ENCODE data around the gene SEL1L3.

Gene SEL1L3

GRCh38 chr4:25815586-25815985 is 47.2 kb downstream of the SEL1L3 start:
- no peak for DNase-seq

- DNase-seq = no peak
Measured at GRCh38 chr4:25814301-25815136, 48.3 kb downstream of the SEL1L3 start.

GRCh38 chr4:25813448-25814106 is 49.2 kb downstream of the SEL1L3 start:
- no peak for DNase-seq

GRCh38 chr4:25811841-25812240 is 50.9 kb downstream of the SEL1L3 start:
- no peak for DNase-seq

GRCh38 chr4:25811374-25811690 is 51.5 kb downstream of the SEL1L3 start:
- no peak for DNase-seq

GRCh38 chr4:25810461-25811373 is 52.1 kb downstream of the SEL1L3 start:
- no peak for DNase-seq

- DNase-seq = no peak
Measured at GRCh38 chr4:25809996-25810395, 52.8 kb downstream of the SEL1L3 start.

- no peak for DNase-seq
Measured at GRCh38 chr4:25807102-25807728, 55.6 kb downstream of the SEL1L3 start.

- DNase-seq = no peak
Measured at GRCh38 chr4:25805255-25805860, 57.4 kb downstream of the SEL1L3 start.

- no peak for DNase-seq
Measured at GRCh38 chr4:25803720-25804225, 59.0 kb downstream of the SEL1L3 start.

- no peak for DNase-seq
Measured at GRCh38 chr4:25801594-25801993, 61.2 kb downstream of the SEL1L3 start.

GRCh38 chr4:25800245-25800644 is 62.5 kb downstream of the SEL1L3 start:
- DNase-seq = no peak

GRCh38 chr4:25799522-25799921 is 63.3 kb downstream of the SEL1L3 start:
- DNase-seq = no peak

GRCh38 chr4:25797136-25797535 is 65.7 kb downstream of the SEL1L3 start:
- DNase-seq = no peak

GRCh38 chr4:25795566-25796454 is 67.0 kb downstream of the SEL1L3 start:
- no peak for DNase-seq

GRCh38 chr4:25795091-25795490 is 67.7 kb downstream of the SEL1L3 start:
- DNase-seq = no peak

- no peak for DNase-seq
Measured at GRCh38 chr4:25792876-25793275, 69.9 kb downstream of the SEL1L3 start.

- DNase-seq = no peak
Measured at GRCh38 chr4:25792200-25792791, 70.5 kb downstream of the SEL1L3 start.

GRCh38 chr4:25790024-25790423 is 72.8 kb downstream of the SEL1L3 start:
- no peak for DNase-seq

GRCh38 chr4:25788703-25789238 is 74.0 kb downstream of the SEL1L3 start:
- DNase-seq = no peak
